T-helper 1 cell treated with Interleukin-12 subunit alpha and Interleukin-12 subunit beta and Interleukin-4 antibody, amounts not matched to agents 30 ng/mL and 1 ng/mL, for 36 hours (primary cell): ENCODE data around the gene RAB19. TPM values are rescaled to one million over a fixed set of nuclear protein-coding genes. Genes with fewer than 3 reads are reported as not detected.
"Not testable (repeated sequence)": the region's sequence is repeated elsewhere in the genome, so short reads cannot be mapped to it uniquely, and the experiment has no call there.

Source experiments
- intact Hi-C: fragments of 100-400 bp; cut with micrococcal nuclease; formaldehyde crosslinking; loops from one replicate; pipeline ENCODE4 v1.15.1; 2024
- total RNA-seq: library from RNA; stranded (reverse); gene quantifications from 2 replicates; pipeline ENCODE4 v1.2.3, GENCODE V29; 2022

Gene RAB19
- total RNA-seq, 1 donor from 2014 or later: 16.3 TPM

DNA sequence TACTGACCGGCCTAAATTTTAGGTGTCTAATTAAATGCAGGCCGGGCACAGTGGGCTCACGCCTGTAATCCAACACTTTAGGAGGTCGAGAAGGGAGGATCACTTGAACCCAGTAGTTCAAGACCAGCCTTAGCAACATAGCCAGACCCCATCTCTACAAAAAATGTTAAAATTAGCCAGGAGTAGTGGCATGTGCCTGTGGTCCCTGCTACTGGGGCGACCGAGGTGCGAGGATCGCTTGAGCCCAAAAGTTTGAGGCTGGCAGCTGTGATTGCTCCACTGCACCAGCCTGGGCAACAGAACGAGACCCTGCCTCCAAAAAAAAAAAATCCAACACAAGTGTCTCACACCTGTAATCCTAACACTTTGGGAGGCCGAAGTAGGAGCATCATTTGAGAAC, 5.0 kb upstream of the RAB19 start:
- intact Hi-C loops: loop anchor here (1.0 kb wide), 5 partner anchors 23 to 337 kb away; partner anchors contain the start of genes MKRN1, NDUFB2 and PARP12

DNA sequence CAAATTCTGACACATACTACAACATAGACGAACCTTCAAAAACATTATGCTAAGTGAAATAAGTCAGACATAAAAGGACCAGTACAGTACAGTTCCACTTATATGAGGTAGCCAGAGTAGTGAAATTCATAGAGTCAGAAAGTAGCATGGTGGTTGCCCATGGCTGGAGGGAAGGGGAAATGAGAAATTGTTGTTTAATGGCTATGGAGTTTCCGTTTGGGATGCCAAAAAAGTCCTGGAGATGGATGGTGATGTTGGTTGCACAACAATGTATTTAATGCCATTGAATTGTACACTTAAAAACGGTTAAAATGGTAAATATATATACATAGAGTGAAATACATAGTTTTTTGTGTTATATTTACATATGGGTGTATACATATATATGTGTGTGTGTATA, 3.5 kb upstream of the RAB19 start:
- intact Hi-C loops: loop anchor here (5.0 kb wide), 1 partner anchor 522 kb away; the partner anchor contains the start of gene BRAF

DNA sequence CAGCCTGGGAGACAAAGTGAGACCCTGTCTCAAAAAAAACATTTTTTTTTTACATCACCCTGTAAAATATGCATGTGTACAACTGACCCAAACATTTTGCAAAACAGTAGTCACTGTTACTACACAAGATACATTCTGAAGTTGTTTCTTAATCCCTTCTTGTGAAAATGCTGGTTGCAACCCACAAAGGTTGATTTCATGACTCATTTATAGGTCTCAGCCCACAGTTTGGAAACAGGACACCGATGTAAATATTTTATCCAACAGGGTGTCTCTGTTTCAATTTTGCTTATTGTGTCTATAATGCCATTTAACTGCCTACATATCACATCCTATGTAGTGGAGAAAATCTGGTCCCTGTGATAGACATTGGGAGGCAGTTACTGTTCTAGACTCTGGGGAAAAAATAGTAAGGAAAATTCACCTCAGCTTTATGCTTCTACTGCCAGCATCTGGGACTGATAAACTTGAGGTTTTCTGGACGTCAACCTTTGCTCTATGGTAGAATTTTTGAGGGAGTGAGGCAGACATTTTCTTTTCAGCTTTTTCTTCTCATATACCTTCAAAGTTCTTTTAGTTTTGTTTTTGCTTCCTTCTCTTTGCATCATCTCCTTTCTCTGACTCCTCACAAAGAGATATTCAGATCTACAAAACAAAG, 1.6 kb upstream of the RAB19 start:
- intact Hi-C loops: loop anchor here (5.0 kb wide), 1 partner anchor 520 kb away; the partner anchor contains the start of gene BRAF

DNA sequence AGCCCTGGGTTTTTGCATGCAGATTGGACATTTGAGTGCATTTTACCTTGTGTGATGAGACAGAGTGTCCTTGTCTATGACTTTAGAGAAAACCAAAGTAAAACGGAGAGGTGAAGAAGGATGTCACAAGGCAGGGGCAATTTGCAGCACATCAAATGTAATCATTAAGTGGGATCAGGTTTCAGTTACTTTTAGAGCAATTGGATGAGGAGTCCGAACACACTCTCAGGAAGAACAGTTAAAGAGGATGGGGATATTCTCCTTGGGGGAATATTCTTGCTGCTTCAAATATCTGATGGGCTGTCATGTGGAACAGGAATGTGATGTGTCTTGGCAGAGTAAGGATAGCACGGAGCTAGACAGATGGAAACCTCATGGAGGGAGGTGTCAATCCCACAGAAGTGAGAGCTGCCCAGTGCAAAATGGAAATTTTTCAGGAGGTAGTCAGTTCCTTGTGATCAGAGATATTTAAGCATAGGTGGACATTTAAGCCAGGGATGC, 757 bp downstream of the RAB19 start:
- intact Hi-C loops: loop anchor here (1.0 to 5.0 kb wide), 7 partner anchors 28 to 1154 kb away; partner anchors contain the start of genes BRAF and MKRN1

DNA sequence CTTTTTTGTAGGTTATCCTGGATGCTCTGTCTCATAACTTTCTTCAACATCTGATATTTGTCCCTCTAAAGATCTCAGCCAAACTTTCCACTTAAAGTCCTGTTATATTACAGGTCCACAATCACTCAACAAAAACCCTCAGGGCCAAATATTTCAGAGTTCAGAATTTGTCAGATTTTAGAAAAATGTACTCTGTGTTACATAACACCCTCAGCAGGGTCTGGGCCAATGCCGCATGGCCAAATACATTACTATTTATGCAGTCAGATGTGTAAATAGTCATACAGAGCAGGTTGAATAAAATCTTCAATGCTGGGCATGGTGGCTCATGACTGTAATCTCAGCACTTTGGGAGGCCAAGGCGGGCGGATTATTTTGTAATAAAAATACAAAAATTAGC, 11.5 kb downstream of the RAB19 start:
- intact Hi-C loops: no loop called here

DNA sequence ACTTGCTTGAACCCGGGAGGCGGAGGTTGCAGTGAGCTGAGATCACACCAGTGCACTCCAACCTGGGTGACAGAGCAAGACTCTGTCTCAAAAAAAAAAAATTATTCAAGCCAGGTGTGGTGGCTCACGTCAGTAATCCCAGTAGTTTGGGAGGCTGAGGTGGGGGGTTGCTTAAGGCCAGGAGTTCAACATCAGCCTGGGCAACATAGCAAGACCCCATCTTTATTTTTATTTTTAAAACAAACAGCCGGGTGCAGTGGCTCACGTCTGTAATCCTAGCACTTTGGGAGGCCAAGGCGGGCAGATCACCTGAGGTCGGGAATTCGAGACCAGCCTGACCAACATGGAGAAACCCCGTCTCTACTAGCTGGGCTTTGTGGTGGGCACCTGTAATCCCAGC, 12.0 kb downstream of the RAB19 start:
- intact Hi-C loops: not testable (repeated sequence)

DNA sequence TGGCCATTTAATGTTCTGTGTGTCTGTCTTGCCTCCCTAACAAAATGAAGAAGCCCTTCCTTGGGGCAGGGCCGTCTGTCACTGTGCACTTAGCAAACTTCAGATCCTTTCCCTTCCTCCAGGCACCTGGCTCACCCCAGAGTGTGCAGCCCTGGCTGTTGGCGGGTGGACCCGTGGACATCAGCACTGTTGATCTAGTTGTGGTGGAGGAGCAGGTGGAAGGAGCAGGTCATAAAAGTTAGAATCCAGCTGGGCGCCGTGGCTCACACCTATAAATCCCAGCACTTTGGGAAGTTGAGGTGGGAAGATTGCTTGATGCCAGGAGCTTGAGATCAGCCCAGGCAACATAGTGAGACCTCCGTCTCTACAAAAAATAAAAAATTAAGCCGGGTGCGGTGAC, 12.7 kb downstream of the RAB19 start:
- intact Hi-C loops: no loop called here

DNA sequence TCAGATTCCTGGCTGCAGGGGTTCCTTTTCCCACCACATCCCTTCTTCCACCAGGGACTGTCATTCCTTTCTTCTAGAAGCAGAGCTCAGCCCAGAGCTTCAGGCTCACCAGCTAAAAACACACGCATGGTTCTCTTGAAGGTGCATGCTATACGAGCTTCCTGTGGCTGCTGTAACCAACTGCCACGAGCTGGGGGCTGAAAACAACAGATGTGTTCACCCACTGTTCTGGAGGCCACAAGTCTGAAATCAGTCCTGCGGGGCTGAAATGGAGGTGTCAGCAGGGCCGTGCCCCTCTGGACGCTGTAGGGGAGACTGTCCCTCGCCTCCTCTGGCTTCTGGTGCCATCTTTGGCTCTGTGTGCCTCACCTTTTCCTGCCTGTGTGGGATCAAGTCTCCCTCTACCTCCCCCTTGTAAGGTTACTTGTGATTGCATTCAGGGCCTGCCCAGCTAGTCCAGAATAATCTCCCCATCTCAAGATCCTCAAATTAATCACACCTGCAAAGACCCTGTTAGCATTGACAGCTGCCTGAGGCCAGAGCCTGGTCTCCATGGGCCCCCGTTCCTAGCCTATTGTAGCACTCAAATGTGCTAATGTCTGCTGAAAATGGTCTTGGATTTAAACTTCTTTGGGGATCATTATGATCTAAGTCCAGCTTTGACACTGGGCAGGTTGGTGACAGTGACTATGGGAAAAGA, 13.7 kb downstream of the RAB19 start:
- intact Hi-C loops: no loop called here

DNA sequence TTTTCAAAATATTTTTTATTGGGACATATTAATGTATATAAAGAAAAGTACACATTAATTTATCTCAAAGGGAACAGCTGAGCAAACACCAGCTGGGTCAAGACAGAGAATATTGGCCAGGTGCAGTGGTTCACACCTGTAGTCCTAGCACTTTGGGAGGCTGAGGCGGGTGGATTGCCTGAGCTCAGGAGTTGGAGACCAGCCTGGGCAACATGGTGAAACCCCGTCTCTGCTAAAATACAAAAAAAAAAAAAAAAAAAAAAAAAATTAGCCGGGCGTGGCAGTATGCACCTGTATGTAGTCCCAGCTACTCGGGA, 14.3 kb downstream of the RAB19 start:
- intact Hi-C loops: not testable (repeated sequence)

DNA sequence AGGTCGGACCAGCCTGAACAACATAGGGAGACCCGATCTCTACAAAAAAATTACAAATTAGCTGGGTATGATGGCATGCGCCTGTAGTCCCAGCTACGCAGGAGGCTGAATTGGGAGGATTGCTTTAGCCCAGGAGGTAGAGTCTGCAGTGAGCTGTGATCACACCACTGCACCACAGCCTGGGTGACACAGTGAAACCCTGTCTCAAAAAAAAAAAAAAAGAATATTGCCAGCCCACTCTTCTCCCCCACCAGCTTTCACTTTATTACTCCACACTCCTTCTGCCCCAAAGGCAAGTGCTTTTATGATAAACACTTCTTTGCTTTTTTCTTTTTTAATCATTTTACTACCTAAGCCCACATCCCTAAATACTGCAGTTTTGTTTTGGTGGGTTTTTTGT, 14.8 kb downstream of the RAB19 start:
- intact Hi-C loops: no loop called here

DNA sequence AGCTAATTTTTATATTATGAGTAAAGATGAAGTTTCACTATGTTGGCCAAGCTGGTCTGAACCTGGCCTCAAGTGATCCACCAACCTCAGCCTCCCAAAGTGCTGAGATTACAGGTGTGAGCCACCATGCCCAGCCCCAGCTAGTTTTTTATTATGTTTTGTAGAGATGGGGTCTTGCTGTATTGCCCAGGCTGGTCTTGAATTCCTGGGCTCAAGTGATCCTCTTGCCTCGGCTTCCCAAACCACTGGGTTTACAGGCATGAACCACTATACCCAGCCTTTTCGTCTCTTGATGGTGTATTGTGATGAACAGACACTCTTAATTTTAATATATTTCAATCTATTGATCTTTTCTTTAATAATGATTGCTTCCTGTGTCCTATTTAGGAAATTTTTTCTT, 17.7 kb downstream of the RAB19 start:
- intact Hi-C loops: no loop called here

DNA sequence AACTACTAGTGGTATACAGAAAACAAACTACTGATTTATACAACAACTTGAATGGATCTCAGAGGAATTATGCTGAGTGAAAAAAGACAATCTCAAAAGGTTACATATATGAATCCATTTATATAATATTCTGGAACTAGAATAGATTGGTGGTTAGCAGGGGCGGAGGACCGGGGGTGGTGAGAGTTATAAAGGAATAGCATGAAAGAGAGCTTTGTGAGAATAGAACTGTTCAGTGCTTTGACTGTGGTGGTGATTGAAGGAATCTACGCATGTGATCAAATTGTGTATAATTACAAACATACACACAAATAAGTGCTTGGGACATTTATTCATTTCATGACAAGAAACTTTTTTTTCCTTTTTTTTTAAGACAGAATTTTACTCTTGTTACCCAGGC, 19.6 kb downstream of the RAB19 start:
- intact Hi-C loops: no loop called here

DNA sequence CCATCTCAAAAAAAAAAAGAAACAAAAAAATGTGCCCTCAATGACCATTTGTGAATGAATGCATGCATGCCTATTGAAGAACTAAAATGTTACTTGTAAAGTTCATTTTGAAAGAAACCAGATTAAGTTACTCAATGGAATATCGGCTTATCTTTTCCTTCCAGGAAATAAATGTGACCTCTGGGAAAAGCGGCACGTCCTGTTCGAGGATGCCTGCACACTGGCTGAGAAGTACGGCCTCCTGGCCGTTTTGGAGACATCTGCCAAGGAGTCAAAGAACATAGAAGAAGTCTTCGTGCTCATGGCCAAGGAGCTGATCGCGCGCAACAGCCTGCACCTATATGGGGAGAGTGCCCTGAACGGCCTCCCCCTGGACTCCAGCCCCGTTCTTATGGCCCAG, 21.9 kb downstream of the RAB19 start:
- intact Hi-C loops: no loop called here

DNA sequence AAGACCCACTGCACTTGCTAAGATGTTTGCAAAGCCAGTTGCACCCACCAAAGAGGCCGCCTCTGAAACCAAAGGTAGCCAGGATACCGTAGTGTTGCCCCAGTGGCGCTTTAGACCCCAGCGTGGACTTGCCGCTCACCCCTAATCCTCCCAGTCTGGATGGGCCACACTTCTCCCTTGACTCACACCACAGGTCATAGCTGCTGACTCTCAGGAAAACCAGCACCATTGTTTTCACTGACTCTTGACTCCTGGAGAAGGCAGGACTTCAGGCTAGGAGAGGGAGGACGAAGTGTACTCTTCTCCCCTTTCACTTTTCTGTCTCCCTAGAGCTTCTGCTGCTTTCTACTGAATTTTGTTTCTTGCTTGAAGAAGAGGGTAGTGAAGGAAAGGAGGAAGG, 22.3 kb downstream of the RAB19 start:
- intact Hi-C loops: no loop called here

DNA sequence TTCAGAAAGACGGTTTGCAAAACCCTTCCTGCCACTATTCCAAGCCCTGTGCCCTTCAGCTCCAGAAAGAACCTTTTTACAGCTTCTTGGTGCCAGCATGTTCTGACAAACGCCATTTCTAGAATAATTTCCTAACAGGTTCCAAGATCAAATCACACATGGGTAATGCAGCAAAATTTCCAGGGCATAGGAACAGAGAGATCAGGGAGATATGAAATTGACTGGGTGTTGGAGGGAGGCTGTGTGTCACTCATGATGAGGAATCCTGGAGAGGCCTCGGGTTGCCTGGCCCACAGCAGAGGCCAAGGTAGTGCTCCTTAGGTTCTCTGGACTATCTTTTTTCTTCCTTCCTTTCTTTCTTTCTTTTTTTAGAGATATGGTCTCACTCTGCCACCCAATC, 29.5 kb downstream of the RAB19 start:
- intact Hi-C loops: no loop called here

DNA sequence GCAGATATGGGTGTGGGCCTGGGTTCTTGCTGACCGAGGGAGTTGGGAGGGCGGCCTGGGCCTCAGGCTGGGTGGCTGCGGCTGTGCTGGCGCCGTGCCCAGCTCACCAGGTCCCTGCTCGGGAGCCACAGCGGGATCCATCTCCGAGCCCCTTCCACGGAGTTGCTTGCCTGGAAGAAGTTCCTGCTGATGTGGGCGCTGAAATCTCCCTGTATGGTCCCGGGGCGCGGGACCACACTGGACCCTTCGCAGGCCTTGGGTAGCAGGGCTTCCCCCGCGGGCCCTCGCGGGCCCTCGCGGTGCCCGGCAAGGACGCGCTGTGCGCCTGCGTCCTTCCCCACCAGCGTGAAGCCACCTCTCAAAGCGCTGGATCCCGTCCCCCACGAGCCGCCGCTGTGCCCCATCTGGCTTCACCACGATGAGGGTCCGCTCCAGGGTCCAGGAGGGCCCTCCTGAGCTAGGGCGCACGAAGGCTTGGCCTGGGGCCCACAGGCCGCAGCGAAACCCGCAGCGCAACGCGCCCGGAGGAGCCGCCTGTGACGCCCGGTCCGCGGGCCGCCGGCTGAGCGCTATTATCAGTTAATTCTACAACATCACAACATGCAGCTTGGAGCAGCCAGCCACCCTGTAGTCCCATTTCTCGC, 31.5 kb downstream of the RAB19 start:
- intact Hi-C loops: no loop called here

DNA sequence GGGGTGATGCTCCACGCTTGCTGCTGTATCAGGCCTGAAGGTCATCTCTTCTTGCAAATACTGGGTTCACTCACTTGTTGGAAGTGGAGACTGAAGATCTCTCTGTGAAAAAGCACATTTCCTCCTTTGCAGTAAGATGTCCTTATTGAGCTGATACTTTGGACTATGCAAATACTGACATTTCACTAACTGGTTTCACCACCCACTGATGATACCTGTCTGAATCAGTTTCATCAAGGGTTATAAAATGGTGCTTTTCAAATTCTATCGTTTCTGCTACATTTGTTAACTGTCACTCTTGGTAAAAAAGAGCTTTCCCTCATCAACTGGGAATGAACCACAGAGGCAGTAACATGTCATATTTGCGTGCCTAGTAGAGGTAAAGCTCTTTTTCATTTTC, 35.5 kb downstream of the RAB19 start:
- intact Hi-C loops: no loop called here

DNA sequence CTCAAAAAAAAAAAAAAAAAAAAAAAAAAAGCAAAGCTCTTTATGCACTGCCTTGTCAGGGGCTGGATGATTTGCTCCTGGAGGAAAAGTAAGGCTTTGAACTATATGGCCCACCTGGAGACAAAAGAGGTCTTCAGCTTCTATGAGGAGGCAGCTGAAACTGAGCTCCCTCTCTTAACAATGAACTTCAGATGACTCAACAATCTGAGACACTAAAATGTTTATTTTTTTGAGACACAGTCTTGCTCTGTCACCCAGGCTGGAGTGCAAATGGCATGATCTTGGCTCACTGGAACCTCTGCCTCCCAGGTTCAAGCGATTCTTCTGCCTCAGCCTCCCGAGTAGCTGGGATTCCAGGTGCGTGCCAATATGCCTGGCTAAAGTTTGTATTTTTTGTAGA, 36.7 kb downstream of the RAB19 start:
- intact Hi-C loops: no loop called here

DNA sequence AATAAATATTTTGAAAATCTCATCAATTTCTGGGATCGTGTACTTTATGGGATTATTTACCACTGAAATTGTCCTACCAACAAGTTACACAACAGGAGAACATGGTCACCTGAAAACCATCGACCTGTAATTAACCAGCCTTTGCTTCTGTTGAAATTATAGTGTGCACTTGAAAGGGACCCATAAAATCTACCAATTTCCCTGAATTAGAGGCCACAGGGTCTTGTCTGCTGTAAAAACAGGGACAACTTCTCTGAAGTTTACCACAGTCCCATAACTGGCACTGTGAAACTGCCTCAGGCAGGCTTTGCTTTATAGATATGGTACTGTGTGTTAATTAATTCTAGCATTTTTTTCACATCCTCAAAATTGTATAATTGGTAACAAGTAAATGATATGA, 37.7 kb downstream of the RAB19 start:
- intact Hi-C loops: no loop called here

DNA sequence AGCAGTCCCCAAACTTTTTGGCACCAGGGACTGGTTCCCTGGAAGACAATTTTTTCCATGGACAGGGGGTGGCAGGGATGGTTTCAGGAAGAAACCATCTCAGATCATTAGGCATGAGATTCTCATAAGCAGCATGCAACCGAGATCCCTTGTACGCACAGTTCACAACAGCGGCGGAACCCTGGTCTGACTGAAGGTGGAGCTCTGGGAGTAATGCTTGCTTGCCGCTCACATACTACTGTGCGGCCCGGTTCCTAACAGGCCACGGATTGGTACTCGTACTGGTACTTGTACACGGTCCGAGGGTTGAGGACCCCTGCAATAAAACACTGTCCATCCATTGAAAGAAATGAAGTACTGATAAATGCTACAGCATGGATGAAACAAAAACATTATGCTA, 42.6 kb downstream of the RAB19 start:
- intact Hi-C loops: no loop called here

DNA sequence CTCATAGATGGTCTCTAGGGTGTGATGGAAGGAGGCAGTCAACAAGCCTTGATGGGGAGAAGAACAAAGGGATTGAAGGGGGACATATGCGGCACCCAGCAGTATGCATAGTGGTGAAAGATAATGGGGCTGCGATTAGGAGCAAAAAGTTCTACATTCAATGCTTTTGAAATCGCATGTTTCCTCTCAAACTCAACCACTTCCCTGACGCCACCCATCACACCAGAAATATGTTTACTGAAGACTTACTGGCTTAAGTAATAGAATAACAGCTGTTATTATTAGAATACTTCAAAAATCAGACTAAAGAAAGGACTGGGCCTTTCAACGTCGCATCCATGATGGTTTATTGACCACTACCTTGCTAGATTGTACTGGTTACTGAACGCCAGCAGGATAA, 44.0 kb downstream of the RAB19 start:
- intact Hi-C loops: no loop called here

DNA sequence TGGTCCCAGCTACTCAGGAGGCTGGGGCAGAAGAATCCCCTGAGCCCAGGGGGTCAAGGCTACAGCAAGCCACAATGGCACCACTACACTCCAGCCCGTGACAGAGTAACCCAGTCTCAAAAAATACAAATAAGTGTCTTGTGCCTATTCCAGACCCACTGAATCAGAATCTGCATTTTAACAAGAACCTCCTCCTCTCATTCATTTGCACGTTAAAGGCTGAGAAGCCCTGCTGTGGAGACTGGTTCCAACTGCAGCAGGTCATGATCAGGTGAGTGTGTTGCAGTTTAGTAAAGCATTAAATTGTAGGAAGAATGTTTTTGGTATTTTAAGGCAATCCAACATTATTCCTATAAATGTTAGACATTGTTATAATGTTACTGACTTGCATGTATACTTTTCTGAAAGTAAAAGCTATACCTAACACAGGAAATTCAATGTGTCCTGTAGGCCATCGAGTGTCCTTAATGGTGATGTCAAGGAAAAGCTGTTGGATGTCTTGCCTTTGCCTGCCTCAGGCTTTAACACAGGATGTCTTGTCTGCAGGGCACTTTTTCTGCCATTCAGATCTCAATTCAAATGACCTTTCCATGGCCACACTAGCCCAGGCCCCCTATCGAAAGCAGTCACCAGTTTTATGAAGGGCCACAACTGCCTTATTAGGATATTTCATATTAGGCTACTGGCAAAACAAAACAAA, 45.1 kb downstream of the RAB19 start:
- intact Hi-C loops: no loop called here
